Measurements from ENCODE around the gene SCPEP1. TPM values are rescaled to one million over a fixed set of nuclear protein-coding genes. Genes with fewer than 3 reads are reported as not detected.

Gene SCPEP1
- total and polyA plus RNA-seq, 7 experiments from 2014 or later, result 8.4 to 81.6 (median 28.9) TPM

DNA sequence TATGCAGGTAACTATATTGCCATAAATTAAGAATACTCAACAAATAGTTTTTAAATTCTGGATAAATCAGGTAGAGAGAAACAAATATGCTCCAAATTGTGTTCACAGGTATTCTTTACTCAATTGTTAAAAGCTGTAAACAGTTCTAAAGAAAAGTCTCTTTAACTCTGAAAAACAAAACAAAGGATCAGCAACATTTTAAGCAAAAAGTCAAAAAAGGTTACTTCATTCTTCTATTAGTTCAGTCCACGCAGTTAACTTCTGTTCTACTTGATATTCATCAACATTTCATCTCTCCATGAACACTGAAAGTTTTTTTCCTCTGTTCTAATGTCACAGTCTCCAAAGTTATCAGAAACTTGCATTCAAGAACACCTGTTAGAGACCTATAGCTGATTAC, 47.9 kb downstream of the SCPEP1 start:
- Histone ChIP-seq H3K27me3 (ENCODE audit: control insufficient read depth in 2 of 2, insufficient read depth in 2 of 2, low read length in 2 of 2) (peaks cover 0 to 3% of the 10 kb centered on the region in 2 donors), H3K36me3 (ENCODE audit: control insufficient read depth in 2 of 3, insufficient read depth in 3 of 3, low read length in 3 of 3) (no peaks in the 10 kb centered on the region), H3K9me3 (ENCODE audit: control insufficient read depth in 2 of 3, low read length in 3 of 3) (peaks cover 0 to 7% (median 3%) of the 10 kb centered on the region in 3 experiments), H3K4me3 (ENCODE audit: low read length) (no peak overlapping the region), H3K27ac (ENCODE audit: low read depth, low read length) (no peak overlapping the region), H3K4me1 (ENCODE audit: control insufficient read depth in 2 of 2, insufficient read depth in 2 of 2, low read length in 2 of 2) (no peaks in the 10 kb centered on the region)
- ChIA-PET POLR2A (no interaction called here), CTCF (no interaction called here)
- Mint-ChIP-seq H3K27ac (no peak overlapping the region), H3K9me3 (peaks cover 0 to 48% (median 14%) of the 10 kb centered on the region in 11 donors), H3K4me1 (no peaks in the 10 kb centered on the region), H3K4me3 (no peak overlapping the region), H3K27me3 (peaks cover 7 to 30% (median 14%) of the 10 kb centered on the region in 5 donors), H3K36me3 (peaks cover 0 to 14% (median 1%) of the 10 kb centered on the region in 5 donors)
- DNase-seq (no peak), ATAC-seq (no peak)
- intact Hi-C loops (cut with micrococcal nuclease), result no loop called here

DNA sequence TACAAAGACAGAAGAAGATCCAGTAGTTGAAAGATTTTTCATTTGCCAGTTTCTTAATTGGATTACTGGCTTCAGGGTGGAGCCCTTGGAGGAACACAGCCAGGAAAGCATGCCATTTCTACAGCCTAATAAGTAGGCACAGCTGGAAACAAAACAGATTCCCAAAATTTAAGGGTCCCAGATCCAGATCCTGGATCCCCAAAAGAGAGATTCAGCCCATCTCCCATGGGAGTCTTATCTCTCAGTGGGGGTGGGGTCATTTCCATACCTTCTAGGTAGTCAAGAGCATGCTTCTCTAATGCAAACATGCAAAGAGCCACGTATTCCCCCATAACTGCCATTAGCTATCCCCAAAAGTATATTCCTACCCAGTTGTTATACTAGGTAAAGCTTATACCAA, 49.9 kb downstream of the SCPEP1 start:
- intact Hi-C loops (cut with micrococcal nuclease), result no loop called here
- H3K36me3 Mint-ChIP-seq, result peaks cover 0 to 14% (median 1%) of the 10 kb centered on the region in 5 donors
- no peak for DNase-seq
- ChIA-PET POLR2A (no interaction called here), CTCF (no interaction called here)
- Histone ChIP-seq H3K4me3 (ENCODE audit: low read length) (no peak overlapping the region), H3K27ac (ENCODE audit: low read depth, low read length) (no peak overlapping the region), H3K36me3 (ENCODE audit: control insufficient read depth in 2 of 3, insufficient read depth in 3 of 3, low read length in 3 of 3) (no peaks in the 10 kb centered on the region), H3K27me3 (ENCODE audit: control insufficient read depth in 2 of 2, insufficient read depth in 2 of 2, low read length in 2 of 2) (peaks cover 0 to 3% of the 10 kb centered on the region in 2 donors), H3K4me1 (ENCODE audit: control insufficient read depth in 2 of 2, insufficient read depth in 2 of 2, low read length in 2 of 2) (no peaks in the 10 kb centered on the region), H3K9me3 (ENCODE audit: control insufficient read depth in 2 of 3, low read length in 3 of 3) (peaks cover 0 to 7% (median 3%) of the 10 kb centered on the region in 3 experiments)
- peaks cover 7 to 30% (median 14%) of the 10 kb centered on the region in 5 donors for H3K27me3 Mint-ChIP-seq
- H3K27ac Mint-ChIP-seq, result no peak overlapping the region
- peaks cover 0 to 48% (median 14%) of the 10 kb centered on the region in 11 donors for H3K9me3 Mint-ChIP-seq
- H3K4me3 Mint-ChIP-seq, result no peak overlapping the region
- H3K4me1 Mint-ChIP-seq, result no peaks in the 10 kb centered on the region
- ATAC-seq, result no peak

DNA sequence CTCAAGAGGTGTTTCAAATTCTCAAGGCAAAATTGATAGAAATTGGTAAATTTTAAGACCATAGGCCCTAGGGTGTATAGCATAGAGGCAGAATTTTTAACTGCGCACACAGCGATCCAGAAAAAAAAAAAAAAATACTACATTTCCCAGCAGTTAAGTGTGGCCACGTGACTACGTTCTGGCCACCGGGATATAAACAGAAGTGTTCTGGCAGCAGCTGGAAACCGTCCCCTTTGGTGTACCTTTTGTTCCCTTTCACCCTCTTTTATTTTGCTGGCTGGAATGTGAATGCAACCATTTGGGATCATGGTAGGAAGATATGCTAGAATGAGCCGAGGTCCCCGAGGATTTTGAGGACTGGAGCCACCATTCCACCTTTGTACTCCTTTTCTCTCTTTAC, 54.4 kb downstream of the SCPEP1 start:
- H3K9me3 Mint-ChIP-seq, result peaks cover 0 to 20% (median 9%) of the 10 kb centered on the region in 11 donors
- ChIA-PET CTCF (no interaction called here), POLR2A (no interaction called here)
- peaks cover 0 to 7% (median 0%) of the 10 kb centered on the region in 3 experiments for H3K9me3 ChIP-seq (ENCODE audit: control insufficient read depth in 2 of 3, low read length in 3 of 3)
- peaks cover 0 to 14% (median 0%) of the 10 kb centered on the region in 5 donors for H3K36me3 Mint-ChIP-seq
- H3K27me3 Mint-ChIP-seq, result peaks cover 20 to 39% (median 21%) of the 10 kb centered on the region in 5 donors
- H3K27ac Mint-ChIP-seq, result no peak overlapping the region
- H3K27me3 ChIP-seq (ENCODE audit: control insufficient read depth in 2 of 2, insufficient read depth in 2 of 2, low read length in 2 of 2), result no peaks in the 10 kb centered on the region
- no peak overlapping the region for H3K4me3 Mint-ChIP-seq
- DNase-seq (no peak), ATAC-seq (no peak)
- H3K4me1 ChIP-seq (ENCODE audit: control insufficient read depth in 2 of 2, insufficient read depth in 2 of 2, low read length in 2 of 2), result no peaks in the 10 kb centered on the region
- intact Hi-C loops (cut with micrococcal nuclease), result no loop called here
- no peak overlapping the region for H3K4me3 ChIP-seq (ENCODE audit: low read length)
- H3K36me3 ChIP-seq (ENCODE audit: control insufficient read depth in 2 of 3, insufficient read depth in 3 of 3, low read length in 3 of 3), result no peaks in the 10 kb centered on the region
- H3K27ac ChIP-seq (ENCODE audit: low read depth, low read length), result no peak overlapping the region
- H3K4me1 Mint-ChIP-seq, result no peaks in the 10 kb centered on the region

DNA sequence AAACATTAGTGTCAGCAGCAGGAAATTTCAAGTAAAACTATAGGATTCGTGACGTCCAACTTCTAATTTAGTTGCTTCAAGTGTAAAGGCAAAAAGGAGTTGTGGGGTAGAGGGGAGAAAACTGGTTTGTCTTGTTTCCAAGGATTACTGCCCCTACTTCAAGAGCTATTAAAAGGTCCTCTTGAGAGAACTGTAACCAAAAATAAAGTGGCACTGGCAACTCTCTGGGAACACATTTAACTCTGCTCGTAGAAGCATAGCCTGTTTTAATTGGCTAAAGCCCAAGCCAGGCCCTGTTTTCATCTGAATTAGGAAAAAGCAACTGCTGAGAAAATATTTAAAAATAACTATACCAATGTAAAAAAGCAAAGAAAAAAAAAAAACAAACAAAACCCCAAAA, 55.4 kb downstream of the SCPEP1 start:
- POLR2A ChIA-PET, result no interaction called here
- Mint-ChIP-seq H3K27me3 (peaks cover 18 to 42% (median 24%) of the 10 kb centered on the region in 5 donors), H3K9me3 (peaks cover 0 to 10% (median 6%) of the 10 kb centered on the region in 11 donors), H3K36me3 (peaks cover 0 to 6% (median 0%) of the 10 kb centered on the region in 5 donors), H3K4me3 (no peak overlapping the region), H3K4me1 (no peaks in the 10 kb centered on the region), H3K27ac (no peak overlapping the region)
- peaks cover 0 to 2% (median 0%) of the 10 kb centered on the region in 3 experiments for H3K9me3 ChIP-seq (ENCODE audit: control insufficient read depth in 2 of 3, low read length in 3 of 3)
- no peak overlapping the region for H3K27ac ChIP-seq (ENCODE audit: low read depth, low read length)
- intact Hi-C loops (cut with micrococcal nuclease), result no loop called here
- CTCF ChIA-PET, result interaction anchor here (0.6 kb wide), 1 partner anchor 969 kb away, joined by 3 read pairs; no protein-coding TSS in a partner anchor
- H3K4me1 ChIP-seq (ENCODE audit: control insufficient read depth in 2 of 2, insufficient read depth in 2 of 2, low read length in 2 of 2), result no peaks in the 10 kb centered on the region
- no peaks in the 10 kb centered on the region for H3K27me3 ChIP-seq (ENCODE audit: control insufficient read depth in 2 of 2, insufficient read depth in 2 of 2, low read length in 2 of 2)
- no peak overlapping the region for H3K4me3 ChIP-seq (ENCODE audit: low read length)
- no peak for DNase-seq
- no peak for ATAC-seq
- H3K36me3 ChIP-seq (ENCODE audit: control insufficient read depth in 2 of 3, insufficient read depth in 3 of 3, low read length in 3 of 3), result no peaks in the 10 kb centered on the region

DNA sequence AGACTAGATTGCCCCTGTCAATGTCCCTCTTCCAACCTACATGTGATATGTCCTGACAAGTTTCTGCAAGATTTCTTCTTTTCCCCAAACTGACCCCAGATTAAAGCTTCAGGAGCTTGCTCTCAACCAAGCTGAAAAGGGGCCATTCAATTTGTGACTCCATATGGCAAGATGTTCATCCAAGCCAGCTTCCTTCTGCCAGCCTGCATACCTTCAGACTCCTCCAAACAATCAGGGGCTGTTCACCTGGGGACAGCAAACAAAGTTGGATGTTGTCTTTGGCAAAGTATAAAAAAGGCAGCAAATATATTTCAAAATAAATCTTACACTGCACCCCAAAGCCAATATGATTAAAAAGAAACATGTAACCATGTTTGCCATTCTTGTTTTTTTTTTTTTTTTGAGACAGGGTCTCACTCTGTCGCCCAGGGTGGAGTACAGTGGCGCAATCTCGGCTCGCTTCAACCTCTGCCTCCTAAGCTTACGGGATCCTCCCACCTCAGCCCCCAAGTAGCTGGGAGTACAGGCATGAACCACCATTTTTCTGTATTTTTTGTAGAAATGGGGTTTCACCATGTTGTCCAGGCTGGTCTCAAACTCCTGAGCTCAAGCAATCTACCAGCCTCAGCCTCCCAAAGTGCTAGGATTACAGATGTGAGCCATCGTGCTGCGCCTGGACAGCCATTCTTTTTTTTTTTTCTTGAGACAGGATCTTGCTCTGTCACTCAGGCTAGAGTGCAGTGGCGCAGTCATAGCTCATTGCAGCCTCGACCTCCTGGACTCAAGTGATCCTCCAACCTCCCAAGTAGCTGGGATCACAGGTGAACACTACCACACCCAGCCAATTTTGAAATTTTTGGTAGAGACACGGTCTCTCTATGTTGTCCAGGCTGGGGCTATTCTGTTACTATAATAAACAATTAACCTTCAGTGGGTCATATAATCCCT, 57.1 kb downstream of the SCPEP1 start:
- H3K9me3 Mint-ChIP-seq, result peaks cover 0 to under 1% (median 0%) of the 10 kb centered on the region in 11 donors
- ATAC-seq, result no peak
- Histone ChIP-seq H3K27ac (ENCODE audit: low read depth, low read length) (no peak overlapping the region), H3K27me3 (ENCODE audit: control insufficient read depth in 2 of 2, insufficient read depth in 2 of 2, low read length in 2 of 2) (no peaks in the 10 kb centered on the region), H3K4me3 (ENCODE audit: low read length) (no peak overlapping the region), H3K36me3 (ENCODE audit: control insufficient read depth in 2 of 3, insufficient read depth in 3 of 3, low read length in 3 of 3) (no peaks in the 10 kb centered on the region), H3K4me1 (ENCODE audit: control insufficient read depth in 2 of 2, insufficient read depth in 2 of 2, low read length in 2 of 2) (no peaks in the 10 kb centered on the region), H3K9me3 (ENCODE audit: control insufficient read depth in 2 of 3, low read length in 3 of 3) (no peaks in the 10 kb centered on the region)
- no peak for DNase-seq
- no peaks in the 10 kb centered on the region for H3K36me3 Mint-ChIP-seq
- ChIA-PET CTCF (no interaction called here), POLR2A (no interaction called here)
- no peak overlapping the region for H3K4me3 Mint-ChIP-seq
- H3K27ac Mint-ChIP-seq, result no peak overlapping the region
- H3K27me3 Mint-ChIP-seq, result peaks cover 20 to 35% (median 30%) of the 10 kb centered on the region in 5 donors
- intact Hi-C loops (cut with micrococcal nuclease), result no loop called here
- H3K4me1 Mint-ChIP-seq, result no peaks in the 10 kb centered on the region

DNA sequence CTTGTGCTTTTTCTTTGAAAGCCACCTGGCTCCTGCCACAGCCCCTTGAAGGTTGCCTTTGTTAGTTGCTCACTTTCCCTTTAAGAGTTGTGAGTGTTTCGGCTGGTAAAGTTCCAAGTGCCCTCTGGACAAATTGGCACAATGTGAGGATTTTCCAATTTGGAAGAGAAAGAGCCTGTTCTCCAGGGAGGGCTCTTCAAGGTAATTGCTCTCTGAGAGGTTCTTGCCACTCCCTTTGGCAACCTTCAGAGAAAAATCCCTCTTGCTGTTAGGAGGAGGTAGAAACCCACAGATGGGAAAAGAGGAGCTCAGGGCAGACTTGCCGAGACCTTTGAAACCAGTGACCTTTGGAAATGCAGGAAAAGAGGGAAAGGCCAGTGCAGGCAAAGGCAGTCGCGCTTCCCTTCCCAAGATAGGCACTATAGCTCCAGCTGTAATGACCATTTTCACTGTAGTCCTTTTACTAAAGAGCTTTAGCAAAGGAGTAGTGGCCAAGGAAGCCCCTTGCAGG, 58.1 kb downstream of the SCPEP1 start:
- no peak overlapping the region for H3K27ac Mint-ChIP-seq
- H3K4me1 ChIP-seq (ENCODE audit: control insufficient read depth in 2 of 2, insufficient read depth in 2 of 2, low read length in 2 of 2), result no peaks in the 10 kb centered on the region
- H3K27ac ChIP-seq (ENCODE audit: low read depth, low read length), result no peak overlapping the region
- H3K27me3 ChIP-seq (ENCODE audit: control insufficient read depth in 2 of 2, insufficient read depth in 2 of 2, low read length in 2 of 2), result no peaks in the 10 kb centered on the region
- no peak for DNase-seq
- H3K4me3 Mint-ChIP-seq, result no peak overlapping the region
- H3K9me3 Mint-ChIP-seq, result no peaks in the 10 kb centered on the region
- ATAC-seq, result no peak
- no peaks in the 10 kb centered on the region for H3K4me1 Mint-ChIP-seq
- no peaks in the 10 kb centered on the region for H3K36me3 ChIP-seq (ENCODE audit: control insufficient read depth in 2 of 3, insufficient read depth in 3 of 3, low read length in 3 of 3)
- H3K4me3 ChIP-seq (ENCODE audit: low read length), result no peak overlapping the region
- no peaks in the 10 kb centered on the region for H3K9me3 ChIP-seq (ENCODE audit: control insufficient read depth in 2 of 3, low read length in 3 of 3)
- intact Hi-C loops (cut with micrococcal nuclease), result no loop called here
- CTCF ChIA-PET, result no interaction called here
- H3K36me3 Mint-ChIP-seq, result no peaks in the 10 kb centered on the region
- POLR2A ChIA-PET, result no interaction called here
- peaks cover 20 to 41% (median 30%) of the 10 kb centered on the region in 5 donors for H3K27me3 Mint-ChIP-seq

Measured in naive thymus-derived CD4-positive, alpha-beta T cell (primary cell).